GM21447 (cell line): ENCODE results near the gene DTX3.
"Not testable (repeated sequence)": the region's sequence is repeated elsewhere in the genome, so short reads cannot be mapped to it uniquely, and the experiment has no call there.

ENCODE experiments used
- ATAC-seq: cut with Tn5 transposase; IDR thresholded peaks from one replicate; pipeline ENCODE4 v1.9.1; 2021; ENCODE audit not compliant: unreplicated experiment

The DTX3 gene

GRCh38 chr12:57606399-57606798 is 1.8 kb downstream of the DTX3 start:
- no peak for ATAC-seq

- no peak for ATAC-seq
Observed at GRCh38 chr12:57606821-57607220, 2.2 kb downstream of the DTX3 start.

- ATAC-seq, result no peak
Observed at GRCh38 chr12:57607958-57608663, 3.5 kb downstream of the DTX3 start.

GRCh38 chr12:57609101-57609780 is 4.6 kb downstream of the DTX3 start:
- no peak for ATAC-seq

- ATAC-seq, result no peak
Observed at GRCh38 chr12:57609781-57610553, 5.3 kb downstream of the DTX3 start.

- ATAC-seq, result no peak
Observed at GRCh38 chr12:57610554-57611107, 6.0 kb downstream of the DTX3 start.

GRCh38 chr12:57611108-57611826 is 6.6 kb downstream of the DTX3 start, which contains the start of gene ARHGEF25:
Gene ARHGEF25 (plus strand): TSS chr12:57611435. CDS start chr12:57611895, 460 bp downstream.
- no peak for ATAC-seq

GRCh38 chr12:57611827-57612710 is 7.4 kb downstream of the DTX3 start:
- no peak for ATAC-seq

- ATAC-seq, result no peak
Observed at GRCh38 chr12:57612711-57613426, 8.2 kb downstream of the DTX3 start.

- ATAC-seq, result no peak
Observed at GRCh38 chr12:57613427-57614109, 8.9 kb downstream of the DTX3 start.

GRCh38 chr12:57614178-57614947 is 9.7 kb downstream of the DTX3 start:
- ATAC-seq, result peak; percentile 62

- ATAC-seq, result no peak
Observed at GRCh38 chr12:57614948-57615500, 10.4 kb downstream of the DTX3 start.

GRCh38 chr12:57615637-57616036 is 11.0 kb downstream of the DTX3 start:
- ATAC-seq, result no peak

- no peak for ATAC-seq
Observed at GRCh38 chr12:57616383-57617101, 11.9 kb downstream of the DTX3 start.

- no peak for ATAC-seq
Observed at GRCh38 chr12:57617942-57618341, 13.3 kb downstream of the DTX3 start.

GRCh38 chr12:57618431-57618830 is 13.8 kb downstream of the DTX3 start:
- not testable (repeated sequence) for ATAC-seq

GRCh38 chr12:57618966-57619433 is 14.4 kb downstream of the DTX3 start:
- no peak for ATAC-seq
